ENCODE results near the gene CLCN6.

DNA sequence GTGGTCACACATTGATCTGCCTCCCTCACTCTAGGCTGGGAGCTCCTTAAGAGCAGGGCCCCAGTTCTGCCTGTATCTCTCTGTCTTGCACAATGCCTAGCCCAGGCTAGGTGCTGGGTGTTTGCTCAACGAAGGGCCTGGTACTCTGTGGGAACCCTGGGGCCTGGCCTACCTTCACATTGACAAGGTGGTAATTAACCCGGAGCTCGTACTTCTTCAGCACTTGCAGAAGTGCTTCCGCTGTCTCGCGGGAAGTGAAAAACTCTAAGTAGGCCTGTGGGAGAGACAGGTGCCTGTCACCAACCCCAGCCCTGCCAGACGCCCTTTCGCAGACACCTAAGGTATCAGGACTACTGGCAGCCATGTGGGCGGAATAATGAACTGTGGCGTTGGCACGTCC lies 13.9 kb upstream of the CLCN6 start:
- TF ChIP-seq GATA2 (IDR thresholded peaks at IDR 0.05; ENCODE audit: low read depth, low read length) (no peak), GATA3 (IDR thresholded peaks at IDR 0.05; ENCODE audit: low read depth, low read length) (no peak)

All from SH-SY5Y (cell line).